H4 (cell line): Measurements from ENCODE around the gene CAMK2B. TPM values are rescaled to one million over a fixed set of nuclear protein-coding genes. Genes with fewer than 3 reads are reported as not detected.

Source experiments
- DNase-seq: peaks from one replicate; pipeline ENCODE4 v3.0.0-alpha.2; 2015; ENCODE audit warnings: low spot score
- total RNA-seq: library from RNA; depleted of rRNA; stranded (reverse); fragments of >200 nt; shearing (Covaris generic); gene quantifications from 2 replicates; pipeline ENCODE4 v1.2.3, GENCODE V29; 2014

CAMK2B gene
- total RNA-seq, 1 experiment from 2014 or later: 0.06 TPM

DNA sequence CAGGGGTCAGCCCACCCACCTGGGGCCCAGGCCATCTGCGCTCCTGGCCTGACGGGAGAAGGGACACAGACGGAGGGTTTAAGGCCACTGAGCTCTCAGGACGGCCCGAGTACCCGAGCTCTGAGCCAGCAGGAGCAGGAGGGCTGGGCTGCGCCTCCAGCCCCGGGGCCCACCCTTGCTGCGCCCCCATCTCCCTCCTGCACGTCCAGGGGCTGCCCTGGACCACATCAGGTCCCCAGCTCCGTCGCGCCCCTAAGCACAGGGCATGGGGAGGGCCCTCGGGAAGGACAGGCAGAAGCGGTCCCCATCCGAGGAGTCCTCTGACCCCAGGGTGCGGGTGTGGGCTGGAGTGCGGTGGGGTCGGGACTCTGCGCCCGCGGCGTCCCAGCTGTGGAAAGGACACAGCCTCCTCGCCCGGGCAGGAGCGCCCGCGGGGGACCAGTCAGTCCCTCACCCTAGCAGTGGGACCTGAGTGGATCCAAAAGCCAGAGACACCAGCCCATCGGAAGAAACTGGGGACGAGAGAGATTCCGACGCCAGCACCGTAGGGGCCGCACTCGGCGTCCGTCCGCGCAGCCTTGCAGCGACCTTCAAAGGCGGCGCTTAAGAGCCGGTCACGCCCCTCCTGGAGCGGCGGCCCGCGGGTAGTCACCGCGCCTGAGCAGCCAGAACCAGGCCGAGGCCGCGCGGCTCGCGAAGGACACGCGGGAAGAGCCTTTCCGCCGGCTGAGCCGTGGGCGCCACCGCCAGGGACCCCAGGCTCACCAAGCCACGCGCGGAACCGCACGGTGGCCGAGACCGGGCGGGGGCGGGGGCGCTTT, 15.9 kb downstream of the CAMK2B start:
- no peak for DNase-seq

- no peak for DNase-seq
These were observed 16.7 kb downstream of the CAMK2B start for GRCh38 chr7:44308596-44309270.

DNA sequence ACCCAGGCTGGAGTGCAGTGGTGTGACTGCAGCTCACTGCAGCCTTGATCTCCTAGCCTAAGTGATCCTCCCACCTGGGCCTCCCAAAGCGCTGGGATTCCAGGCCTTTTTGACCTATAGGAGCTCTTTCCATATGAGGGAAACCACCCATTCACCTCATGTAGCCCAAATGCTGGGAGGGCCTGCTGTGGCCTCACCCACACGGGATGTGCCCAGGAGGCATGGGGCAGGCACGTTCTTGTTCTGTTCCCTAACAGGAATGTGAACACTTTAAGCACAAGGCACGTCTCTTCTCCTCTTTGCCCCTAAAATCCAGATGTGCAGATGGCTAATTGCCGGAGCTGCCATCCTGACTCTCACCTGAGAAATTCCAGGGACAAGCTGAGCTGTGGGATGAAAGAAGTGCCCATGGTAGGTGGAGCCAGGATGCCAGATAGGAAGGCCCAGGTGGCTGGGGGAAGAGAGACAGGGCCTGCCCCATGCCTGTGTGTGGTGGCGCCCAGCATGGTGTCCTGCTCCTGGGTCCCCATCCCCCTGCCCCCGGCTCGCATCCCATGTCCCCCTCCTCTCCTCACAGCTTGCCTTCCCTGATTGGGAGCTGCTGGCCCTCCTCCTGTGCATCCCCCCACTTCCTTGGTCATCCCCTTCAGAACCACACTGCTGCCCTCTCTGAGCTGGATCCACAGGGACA, 17.3 kb downstream of the CAMK2B start:
- DNase-seq: no peak

DNA sequence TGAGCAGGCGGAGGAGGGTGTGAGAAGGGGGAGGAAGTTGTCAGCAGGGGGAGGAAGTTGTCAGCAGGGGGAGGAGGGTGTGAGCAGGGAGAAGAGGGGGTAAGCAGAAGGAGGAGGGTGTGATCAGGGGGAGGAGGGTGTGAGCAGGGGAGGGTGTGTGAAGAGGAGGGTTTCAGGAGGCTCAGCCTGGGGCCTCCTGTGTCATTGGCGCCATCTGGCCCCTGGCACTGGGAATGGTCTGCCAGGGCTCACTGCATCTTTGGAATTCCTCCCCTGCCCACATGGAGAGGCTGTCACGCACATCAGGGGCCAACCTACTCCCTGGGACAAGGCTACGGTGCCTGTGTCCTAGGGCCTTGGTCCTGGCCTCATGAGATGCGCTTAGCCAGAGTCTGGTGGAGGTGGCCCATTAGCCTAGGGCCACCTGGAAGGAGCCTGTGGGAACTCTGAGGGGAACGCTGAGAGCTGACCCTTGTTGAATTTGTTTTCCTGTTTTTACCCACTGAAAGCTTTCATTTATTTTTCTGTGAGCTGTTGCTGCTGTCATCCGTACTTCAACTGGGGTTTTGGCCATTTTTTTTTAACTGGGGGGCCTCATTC, 18.0 kb downstream of the CAMK2B start:
- DNase-seq: peak; percentile 99

DNA sequence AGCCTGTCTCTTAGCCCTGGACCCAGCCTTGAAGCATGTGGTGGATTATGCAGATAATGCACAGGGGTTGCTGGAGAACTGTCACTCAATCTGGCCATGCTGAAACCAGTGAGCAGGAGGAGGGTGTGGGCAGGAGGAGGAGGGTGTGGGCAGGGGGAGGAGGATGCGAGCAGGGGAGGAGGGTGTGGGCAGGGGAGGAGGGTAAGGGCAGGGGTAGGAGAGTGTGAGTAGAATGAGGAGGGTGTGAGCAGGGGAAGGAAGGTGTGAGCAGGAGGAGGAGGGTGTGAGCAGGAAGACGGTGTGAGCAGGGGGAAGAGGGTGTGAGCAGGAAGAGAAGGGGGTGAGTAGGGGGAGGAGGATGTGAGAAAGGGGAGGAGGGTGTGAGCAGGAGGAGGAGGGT, 18.8 kb downstream of the CAMK2B start:
- DNase-seq: no peak

DNA sequence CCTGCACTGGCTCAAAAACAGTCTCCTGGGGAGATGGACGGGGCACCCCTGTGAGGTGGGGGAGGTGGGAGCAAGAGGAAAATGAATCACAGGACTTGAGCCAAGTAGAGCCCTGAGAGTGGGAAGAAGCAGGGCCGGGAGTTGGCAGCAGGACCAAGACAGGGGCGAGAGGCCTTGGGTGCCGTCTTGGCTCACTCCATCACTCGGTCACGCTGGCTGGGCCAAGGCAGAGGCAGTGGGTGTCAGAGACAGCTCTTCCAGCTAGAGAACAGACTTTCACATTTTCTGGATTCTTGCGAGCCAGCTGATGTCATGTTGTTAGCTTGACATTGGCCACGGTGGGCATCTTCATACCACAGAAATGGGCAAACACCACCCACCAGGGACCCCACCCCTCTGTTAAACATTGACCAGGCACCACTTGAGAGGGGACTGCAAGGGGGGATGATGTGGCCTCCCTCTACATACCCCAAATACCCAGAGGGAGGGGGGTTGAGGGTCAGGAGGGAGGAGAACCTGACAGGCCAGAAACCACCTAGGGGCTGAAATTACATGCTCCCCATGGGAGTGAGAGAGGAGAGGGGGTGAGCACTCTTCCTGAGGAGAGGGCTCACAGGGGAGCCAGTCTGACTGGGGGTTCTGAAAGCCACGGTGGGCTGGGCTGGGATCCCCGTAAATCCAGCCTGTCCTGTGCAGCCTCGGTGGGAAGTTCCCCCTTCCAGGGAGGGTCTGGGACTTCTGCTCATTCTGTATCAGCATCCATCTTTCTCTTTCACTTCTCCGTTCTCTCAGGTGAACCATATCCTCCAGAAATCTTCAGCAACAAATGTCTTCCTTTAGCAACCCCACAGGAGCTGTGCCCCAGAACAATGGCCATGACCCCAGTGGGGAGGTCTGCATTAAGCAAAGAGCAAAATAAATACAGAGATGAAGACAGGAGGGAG, 19.6 kb downstream of the CAMK2B start:
- DNase-seq: no peak

- DNase-seq: no peak
These were observed 30.9 kb downstream of the CAMK2B start for GRCh38 chr7:44294325-44295069.

DNA sequence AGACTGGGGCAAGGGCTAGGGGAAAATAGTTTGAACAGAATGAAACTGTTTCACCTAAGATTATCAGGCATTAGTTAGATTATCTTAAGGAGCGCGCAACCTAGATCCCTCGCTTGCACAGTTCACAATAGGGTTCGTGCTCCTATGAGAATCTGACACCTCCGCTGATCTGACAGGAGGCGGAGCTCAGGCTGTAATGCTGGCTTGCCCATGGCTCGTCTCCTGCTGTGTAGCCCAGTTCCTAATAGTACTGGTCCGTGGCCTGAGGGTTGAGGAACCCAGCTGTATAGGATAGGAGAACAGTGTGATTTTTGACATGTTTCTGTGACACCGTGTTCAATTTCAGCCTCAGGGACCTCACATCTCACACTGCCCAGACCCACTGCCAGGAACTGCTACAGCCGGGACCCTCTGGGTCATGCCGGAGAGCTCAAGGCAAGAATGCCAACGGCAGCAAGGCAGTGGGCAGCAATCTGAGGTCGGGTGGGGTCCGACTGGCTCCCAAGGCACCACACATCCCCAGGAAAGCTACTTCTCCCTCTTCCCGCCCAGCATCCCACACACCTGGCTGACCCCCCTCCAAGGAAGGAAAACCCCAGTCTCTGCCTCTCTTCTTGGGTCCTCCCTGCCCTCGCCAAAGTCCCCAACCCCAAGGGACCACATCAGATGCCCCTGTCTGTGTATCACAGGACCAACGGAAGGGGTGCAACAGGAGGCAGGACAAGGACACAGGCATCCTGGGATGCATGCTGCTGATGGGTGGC, 31.7 kb downstream of the CAMK2B start:
- no peak for DNase-seq

GRCh38 chr7:44292876-44293560, 32.4 kb downstream of the CAMK2B start:
- no peak for DNase-seq

GRCh38 chr7:44292420-44292817, 33.0 kb downstream of the CAMK2B start:
- DNase-seq: no peak

- DNase-seq: no peak
These were observed 33.5 kb downstream of the CAMK2B start for GRCh38 chr7:44291733-44292419.

GRCh38 chr7:44291066-44291732, 34.2 kb downstream of the CAMK2B start:
- peak; percentile 75 for DNase-seq

GRCh38 chr7:44290252-44290620, 35.2 kb downstream of the CAMK2B start:
- no peak for DNase-seq

GRCh38 chr7:44289341-44290251, 35.8 kb downstream of the CAMK2B start:
- no peak for DNase-seq

DNA sequence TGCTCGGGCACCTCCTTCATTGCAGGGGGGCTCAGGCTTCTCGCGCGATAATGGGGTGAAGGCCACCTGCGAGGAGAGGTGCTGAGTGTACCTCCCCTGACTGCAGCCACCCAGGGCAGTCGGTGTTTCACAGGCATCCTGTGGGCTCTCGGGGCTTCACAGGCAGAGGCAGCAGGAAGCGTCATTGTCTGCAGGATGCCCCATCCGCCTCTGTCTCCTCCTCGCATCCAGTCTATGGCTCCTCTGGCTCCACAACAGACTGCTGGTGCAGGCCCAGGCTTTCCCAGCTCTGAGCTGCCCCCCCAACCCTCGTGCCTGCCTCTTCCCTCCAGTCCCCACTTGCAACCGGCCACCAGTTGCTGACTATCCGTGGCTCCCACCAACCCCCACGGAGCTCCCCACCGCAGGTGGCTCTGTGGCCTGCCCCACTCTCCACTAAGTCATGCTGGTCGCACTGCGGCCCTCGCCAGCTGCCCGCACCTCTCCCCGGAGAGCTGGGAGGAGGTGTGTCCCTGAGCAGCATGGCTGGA, 36.5 kb downstream of the CAMK2B start:
- DNase-seq: no peak

- no peak for DNase-seq
These were observed 37.1 kb downstream of the CAMK2B start for GRCh38 chr7:44288381-44288685.
